GM19468 (cell line): ENCODE data around the gene MNX1.

Experiments used
- ATAC-seq: cut with Tn5 transposase; IDR thresholded peaks from one replicate; pipeline ENCODE4 v1.9.1; 2021; ENCODE audit warnings: mild to moderate bottlenecking, moderate library complexity, moderate number of reproducible peaks; ENCODE audit not compliant: unreplicated experiment; ENCODE audit errors: extremely low read depth

The MNX1 gene

DNA sequence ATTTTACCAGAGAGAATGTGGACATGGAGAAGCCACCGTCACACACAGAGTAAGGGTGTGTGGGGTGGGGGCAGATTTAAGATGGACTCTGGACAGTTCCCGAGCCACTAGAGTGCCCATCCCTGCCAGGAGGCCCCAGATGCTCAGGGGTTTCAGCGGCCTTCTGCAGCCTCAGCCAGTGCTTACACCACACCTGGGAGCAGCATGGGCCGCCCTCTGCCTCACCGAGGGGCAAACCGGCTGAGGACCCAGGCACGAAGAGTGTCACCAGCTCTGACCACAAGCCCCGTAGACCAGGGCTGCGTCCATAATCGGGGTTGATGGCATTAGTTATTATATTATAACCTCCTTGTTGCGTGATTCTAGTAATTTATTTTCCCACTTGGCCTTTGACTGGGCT is 6.7 kb upstream of the MNX1 start:
- ATAC-seq: no peak

DNA sequence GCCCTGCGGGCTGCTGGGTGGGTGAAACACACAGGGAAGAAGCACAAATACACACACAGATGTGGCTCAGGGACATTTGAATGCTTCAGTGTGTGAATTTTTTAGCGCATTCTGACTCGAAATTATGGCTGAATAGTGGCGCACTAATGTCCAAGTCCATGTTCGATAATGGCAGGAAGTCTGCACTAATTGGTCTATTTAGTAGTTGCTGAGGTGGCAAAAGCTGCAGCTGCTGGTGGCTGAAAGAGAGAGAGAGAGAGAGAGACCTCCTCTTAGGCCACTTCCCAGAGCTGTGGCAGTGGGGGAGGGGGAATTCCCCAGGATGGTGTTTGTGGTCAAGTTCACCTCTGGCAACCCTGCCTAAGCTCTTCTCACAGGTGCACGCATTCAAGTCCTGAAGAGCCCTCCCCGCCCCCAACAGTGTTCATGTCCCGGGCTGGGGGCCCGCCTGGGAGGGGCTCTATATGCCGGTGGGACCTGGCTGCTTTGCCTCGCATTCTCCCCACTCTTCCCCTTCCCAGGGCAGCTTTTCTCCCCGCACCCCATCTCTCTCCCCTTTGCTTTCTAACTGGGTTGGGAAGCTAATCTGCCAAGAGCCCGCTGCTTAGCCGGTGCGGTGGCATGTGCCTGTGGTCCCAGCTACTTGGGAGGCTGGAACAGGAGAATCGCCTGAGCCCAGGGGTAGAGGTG is 6.0 kb upstream of the MNX1 start:
- peak; percentile 64 for ATAC-seq

DNA sequence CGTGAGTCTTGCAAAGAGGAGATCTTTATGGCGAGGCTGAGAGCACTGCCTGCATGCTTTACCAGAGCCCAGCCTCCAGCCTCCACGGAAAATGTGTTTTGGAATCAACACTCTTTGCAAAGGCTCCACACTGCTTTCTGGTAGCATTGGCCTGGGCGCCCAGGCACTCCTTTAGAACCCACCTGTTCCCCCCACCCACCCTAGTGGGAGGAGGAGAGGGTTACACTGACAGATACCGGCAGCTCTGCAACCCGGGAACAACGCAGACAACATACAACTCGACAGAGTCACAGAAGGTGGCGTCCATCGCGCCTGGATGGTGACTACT is 5.5 kb upstream of the MNX1 start:
- no peak for ATAC-seq

DNA sequence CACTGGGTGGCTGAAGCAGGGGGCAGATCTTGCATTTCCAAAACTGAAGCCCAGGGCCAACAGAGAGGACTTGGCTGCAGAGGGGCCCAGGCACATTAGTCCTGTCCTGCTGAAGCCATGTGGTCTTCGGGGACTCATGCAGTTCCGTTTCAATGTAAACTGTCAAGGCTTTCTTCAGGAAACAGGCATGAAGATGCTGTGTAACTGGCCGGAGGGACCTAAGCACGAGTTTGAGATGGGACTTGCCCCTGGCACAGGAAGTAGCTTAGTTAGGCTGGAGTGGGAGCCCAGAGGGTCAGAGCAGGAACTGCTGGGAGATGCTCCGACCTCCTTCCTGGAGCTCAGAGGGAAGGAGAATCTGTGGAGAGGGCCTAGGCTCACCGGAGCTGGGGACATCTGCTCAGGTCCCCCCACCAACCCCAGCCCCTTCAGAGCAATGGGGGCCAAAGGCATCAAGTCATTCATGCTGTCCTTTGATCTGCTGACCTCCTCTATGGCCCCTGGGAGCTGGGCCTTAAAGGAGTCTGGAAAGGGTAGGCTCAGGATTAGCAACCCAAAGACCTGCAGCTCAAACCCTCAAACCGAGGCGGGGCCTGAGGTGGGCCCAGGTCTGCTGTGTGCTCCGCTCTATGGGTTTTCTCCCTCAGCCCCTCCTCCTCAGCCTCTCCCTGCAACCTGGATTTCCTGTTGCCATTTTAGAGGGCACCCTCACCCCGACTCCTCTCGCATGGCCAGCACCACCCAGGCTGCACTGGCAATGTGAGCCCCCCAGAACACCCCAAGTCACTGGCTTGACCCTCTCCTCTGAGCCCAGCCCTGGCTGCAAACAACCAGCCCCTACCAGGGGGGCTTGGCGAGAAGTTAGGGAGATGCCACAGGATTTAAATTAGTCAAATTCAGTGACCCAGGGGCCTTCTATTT is 4.4 kb upstream of the MNX1 start:
- ATAC-seq: no peak

DNA sequence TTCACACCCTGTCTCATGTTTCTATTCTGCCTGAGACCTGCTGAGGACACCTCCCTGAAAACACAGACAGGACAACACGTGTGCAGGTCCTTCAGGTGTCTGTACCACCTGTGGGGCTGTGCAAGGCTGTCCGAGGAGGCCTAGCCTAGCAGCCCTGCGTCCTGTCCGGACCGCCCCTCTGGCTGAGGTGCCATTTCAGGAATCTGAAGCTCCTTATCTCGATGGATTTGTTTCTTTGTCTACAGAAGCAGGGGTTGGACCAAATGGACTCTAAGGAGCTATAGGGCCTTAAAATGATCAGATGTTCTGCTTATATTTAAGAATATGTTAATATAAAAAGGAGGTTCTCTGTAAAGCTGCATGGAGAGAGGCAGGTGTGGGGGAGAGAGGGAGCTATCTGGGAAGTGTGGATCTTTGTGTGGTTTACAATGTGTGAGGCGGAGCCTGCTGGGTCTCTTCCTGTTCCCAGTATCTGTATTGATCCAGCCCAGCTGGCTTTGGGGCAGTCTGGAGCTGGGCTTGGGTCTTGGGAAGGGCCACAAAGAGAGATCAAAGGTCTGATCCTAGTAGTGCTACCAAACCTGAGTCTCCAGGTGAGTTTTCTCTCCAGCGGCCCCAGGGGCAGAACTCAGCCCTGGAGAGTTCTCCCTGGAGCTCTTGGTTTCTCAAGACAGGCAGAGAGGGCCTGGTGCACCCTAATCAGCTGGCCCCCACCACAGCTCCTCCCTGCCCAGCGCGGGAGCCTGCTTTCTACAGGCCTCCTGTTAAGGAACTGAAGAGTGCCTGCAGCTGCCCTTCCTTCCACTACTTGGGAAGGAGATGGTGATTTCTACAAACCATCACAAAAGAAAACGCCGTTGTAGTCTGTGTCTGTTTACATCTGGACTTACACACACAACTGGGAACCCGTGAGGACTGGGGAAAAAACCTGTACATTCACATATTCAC is 3.4 kb upstream of the MNX1 start:
- ATAC-seq: no peak

DNA sequence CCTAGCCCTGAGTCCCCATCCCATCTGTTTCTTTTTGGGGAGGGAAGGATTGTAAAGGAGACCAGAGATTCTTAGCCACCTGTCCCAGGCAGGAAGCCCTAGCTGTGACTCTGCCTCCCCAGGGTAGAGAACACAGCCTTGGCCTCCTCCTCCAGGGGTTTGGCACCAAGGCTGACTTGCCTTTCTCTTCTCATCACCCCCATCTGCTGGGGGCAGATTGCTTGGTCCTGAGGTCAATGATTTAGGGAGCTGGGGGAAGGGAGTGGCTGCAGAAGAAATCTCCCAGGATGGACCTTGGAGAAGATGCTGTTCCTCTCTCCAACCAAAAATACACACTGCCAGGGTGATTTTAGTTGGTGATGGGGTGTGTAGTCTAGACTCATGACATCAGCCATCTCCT is 2.6 kb upstream of the MNX1 start:
- ATAC-seq: no peak

DNA sequence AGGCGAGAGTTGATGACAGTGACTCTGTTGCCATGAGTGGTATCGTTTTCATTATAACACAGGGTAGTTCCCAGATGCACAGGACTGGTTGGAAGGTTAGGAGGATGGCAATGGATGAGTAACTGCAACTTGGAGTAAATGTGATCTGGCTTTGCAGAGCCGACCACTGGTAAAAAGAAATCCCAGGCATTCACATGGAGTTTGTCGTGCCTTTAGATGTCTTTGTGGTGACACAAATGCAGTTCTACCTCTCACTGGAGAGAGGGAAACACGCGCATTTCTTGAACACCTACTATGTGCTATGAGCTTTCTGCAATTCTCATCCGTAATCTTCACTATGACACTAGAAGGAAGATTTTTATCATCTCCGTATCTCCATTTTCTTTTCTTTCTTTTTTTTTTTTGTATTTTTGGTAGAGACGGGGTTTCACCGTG is 1.7 kb upstream of the MNX1 start:
- no peak for ATAC-seq

DNA sequence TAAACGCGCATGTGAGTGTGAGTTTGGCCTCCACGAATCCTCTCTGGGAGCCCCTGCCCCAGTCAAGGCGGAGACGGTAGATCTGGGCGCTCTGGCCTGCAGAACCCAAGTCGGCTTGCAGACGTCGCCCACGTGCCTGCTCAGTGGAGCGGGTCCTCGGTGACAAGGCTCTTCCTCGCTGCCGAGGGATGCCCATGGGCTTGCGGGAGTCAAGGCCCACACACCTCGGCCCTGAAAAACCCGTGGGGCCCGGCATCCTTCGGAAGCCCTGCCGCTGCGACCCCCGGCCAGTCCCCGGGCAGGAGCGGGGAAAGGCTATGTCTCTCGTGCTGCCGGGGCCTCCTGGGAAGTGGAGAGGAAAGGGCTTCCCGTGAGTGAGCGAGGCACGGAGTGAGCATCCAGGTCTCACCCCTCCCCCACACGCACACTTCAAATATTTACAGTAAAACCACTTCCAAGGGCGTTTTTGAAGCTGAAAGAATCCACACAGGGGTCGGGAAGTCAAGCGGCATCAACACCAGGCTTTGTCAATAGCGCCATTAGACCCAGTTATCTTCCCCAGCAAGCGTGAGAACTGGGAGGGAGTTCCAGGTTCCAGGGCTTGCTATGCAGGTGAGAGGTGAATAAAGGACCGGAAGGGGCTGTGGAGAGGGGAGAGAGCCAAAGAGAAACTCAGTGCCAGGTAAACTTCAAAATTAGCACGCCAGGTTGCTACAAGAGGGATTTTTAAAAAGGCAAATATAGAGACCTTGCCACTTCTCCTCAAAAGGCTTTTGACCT is 1.1 kb upstream of the MNX1 start:
- no peak for ATAC-seq

DNA sequence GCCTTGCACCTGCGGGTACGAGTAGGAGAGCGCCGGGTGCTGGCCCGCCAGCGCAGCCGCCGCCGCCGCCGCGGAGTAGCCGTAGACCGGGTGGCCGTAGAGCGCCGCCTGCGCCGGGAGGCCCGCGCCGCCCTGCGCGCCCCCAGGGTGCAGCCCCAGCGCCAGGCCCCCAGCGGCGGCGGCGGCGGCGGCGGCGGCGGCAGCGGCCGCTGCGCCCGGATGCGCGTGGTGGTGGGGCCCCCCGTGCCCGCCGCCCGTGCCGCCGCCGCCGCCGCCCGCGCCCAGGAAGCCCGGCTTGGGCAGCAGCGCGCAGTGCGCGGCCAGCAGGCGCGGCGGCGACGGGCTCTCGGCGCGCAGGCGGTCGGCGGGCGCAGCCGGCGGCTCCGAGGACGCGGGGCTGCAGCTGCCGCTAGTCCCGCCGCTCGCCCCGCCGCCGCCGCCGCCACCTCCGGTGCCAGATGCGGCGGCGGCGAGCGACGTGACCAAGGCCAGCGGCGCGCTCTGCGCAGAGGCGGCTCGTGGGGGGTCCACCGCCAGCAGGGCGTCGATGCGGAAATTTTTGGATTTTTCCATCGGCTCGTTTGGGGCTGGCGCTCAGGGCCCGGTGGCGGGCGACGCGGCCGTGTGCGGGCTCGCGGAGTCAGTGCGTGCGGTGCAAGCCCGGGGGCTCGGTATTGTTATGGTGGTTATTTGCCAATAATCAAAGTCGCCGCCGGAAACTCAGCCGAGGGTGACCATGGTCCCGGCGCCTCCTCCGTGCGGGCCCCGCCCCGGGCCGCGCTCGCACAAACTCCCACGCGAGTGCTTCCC is 480 bp downstream of the MNX1 start:
- peak; percentile 23 for ATAC-seq

DNA sequence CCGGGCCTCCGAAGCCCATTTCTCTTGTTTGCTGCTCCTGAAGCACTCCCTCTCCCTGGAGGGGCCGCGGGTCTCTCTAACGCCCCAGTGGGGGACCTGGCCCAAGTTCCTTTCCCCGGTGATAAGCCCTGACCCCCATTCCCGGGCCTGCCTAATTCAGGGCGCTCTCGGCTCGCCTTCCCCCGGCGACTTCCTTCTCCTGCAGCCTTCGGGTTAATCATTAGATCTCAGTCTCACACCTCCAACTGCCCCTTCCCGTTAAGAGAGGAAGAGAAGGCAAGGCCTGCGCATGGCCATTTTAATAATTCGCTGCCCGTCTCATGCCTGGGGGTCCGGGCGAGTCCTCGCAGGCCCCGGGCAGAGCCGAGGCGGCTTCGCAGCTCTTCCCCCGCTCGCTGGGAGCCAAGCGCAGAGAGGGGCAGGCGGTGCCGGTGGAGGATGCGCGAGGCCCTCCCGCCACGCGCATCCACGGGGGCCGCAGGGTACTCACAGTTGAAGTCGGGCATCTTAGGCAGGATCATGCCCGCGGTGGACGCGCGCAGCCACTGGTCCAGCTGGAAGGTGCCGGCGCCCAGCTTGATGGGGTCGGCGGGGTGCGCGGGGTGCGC is 1.2 kb downstream of the MNX1 start:
- no peak for ATAC-seq

DNA sequence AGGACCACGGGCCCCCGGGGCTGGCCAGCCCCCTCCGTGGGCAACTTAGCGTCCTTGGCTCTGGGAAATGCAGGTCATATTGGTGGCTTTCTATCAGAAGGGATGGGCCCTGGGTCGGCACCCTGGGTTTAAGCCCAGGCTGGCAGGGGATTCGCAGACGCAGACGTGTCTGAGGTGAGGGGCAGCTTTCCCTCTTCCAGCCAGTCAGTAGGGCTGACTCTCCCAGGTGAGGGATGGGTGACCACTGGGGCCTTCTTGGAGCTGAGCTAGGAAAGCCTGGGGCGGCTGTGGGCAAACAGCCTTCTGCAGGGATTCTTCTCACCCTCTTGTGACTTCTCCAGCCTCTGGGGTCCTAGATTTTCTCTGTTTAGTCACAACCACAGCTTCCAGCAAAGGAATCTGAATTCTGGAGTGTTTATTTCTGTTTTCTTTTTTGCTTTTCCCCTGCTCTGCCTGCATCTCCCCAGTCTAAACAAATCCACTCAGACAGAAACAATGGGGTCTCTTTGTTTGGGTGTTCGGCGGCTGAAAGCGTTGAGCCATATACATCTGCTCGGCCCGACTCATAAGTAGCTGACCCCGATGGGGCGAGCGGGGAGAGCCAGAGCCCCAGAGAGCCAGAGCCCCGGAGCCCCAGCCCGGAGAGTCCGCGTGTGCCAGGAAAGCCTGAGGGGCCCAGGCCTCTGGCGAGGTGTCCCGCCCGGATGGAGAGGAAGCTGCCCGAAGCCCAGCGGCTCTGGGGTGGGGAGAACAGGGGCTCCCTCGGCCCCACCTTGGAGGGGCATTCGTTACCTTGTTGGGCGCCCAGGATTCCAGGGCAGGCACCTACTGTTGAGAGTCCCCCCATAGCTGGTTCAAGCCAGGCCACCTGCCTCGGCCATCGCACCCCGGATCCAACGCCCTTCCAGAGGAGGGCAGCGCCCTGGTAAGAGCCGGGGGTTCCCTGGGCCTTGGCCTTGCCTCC is 2.0 kb downstream of the MNX1 start:
- no peak for ATAC-seq

DNA sequence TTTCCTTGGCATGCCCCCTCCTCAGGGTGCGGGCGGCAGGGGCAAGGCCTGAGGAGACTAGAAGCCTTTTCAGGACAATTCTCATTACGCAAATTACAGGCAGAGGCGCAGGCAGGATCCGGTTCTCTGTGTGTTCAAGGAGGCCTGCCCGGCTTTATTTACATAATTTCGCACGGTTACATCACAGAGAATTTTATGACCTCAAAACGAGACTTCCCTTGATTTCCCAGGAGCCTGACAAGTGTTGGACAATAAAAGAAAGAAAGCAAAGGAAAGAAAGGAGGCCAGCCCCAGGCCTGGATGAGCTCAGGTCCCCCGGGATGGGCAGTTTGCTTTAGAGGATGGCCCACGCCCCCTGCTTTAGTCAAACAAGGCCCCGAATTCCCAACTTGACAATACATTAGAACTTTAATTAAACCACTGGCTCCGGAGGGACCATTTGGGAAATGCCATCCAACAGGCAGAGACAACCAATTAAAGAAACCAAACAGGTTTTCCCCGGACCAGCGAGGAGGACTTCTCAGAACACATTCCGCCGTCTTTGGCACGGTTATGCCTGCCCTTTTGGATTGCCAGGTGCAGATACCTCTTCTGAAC is 2.9 kb downstream of the MNX1 start:
- no peak for ATAC-seq

DNA sequence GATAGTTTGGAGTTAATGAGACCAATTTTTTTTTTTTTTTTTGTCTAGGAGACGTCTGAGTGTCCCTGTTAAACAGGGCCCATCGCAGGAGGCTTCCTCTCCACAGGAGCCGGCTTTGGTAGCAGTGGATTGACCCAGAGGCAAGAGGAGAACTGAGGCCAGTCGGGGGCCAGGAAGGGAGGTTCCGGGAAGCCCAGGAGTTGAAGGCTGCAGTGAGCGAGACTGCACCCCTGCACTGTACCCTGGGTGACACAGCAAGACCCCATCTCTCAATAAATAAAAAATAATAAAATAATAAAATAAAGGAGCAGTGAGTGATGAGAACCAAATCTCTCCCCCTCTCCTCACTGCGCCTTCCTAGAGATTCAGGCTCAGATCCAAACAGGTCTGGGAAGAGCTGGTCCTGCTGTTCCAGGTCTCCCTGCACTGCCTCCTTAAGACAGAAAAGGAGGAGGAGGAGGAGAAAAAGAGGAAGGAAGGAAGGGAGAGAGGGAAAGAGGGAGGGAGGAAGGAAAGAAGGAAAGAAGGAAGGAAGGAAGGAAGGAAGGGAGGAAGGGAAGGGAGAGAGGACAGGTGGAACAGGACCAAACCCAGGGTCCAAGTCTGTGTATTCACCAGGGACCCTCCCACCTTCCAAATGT is 3.5 kb downstream of the MNX1 start:
- no peak for ATAC-seq

DNA sequence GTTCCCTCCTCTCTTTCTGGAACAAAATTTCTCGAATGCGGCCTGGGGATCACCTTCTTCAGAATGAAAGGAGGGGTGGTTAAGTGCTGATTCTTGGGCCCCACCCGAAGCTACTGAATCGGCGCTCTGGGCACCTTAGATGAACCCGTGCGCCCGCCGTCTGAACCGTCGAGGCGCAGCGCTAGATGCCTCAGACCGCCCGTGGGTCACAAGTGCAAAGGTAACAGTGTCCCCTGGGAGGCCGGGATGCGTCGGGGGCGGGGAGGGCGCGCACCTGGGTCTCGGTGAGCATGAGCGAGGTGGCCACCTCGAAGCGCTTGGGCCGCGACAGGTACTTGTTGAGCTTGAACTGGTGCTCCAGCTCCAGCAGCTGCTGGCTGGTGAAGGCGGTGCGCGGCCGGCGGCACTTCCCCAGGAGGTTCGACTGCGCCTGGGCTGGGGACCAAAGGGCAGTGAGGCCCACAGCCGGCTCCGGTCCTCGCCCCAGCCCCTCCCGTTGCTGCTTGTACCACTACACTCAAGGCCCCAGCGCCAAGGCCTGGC is 4.2 kb downstream of the MNX1 start:
- no peak for ATAC-seq

DNA sequence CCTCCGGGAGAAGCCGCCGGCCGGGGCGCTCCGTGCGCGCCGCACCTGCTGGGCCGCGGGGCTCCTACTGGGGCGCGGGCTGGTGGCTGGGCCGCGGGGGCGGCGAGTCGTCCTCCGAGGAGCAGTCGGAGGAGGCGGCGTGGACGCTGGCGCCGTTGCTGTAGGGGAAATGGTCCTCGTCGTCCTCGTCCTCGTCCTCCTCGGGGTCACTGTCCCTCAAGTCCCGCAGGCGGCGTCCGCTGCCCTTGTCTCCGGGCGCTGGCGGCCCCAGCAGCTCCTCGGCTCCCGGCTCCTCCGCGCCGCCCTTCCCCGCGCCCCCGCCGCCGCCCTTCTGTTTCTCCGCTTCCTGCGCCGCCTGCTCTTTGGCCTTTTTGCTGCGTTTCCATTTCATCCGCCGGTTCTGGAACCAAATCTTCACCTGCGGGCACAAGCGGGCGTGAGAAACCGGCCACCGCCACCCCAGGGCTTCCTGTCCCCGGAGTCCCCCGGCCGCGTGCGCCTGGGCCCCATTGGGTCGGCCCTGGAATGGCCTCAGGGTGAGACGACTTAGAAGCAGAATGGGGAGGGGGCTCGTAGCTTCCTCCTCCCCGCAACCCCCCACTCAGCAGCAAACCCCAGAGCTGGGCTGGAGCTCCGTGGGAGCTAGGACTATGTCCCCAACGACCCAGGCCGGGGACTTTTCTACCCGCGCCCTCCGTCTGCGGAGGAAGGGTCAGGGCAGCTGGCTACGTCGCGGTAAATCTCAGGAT is 4.8 kb downstream of the MNX1 start:
- ATAC-seq: no peak
